Subcutaneous abdominal adipose tissue (tissue), 5 donors: Measurements from ENCODE around the gene NDC1.
"Not testable (repeated sequence)": the region's sequence is repeated elsewhere in the genome, so short reads cannot be mapped to it uniquely, and the experiment has no call there.

Experiments used
- H3K27ac ChIP-seq: one replicate; pipeline ENCODE4 v1.7.0; 2013; ENCODE audit warnings: low read depth, mild to moderate bottlenecking, inconsistent platforms, low read length, moderate library complexity
- H3K27me3 ChIP-seq, 5 donors: one replicate each; pipeline ENCODE4 v1.7.0; 2013; ENCODE audit warnings: low read length in 5 of 5, inconsistent platforms in 1 of 5; ENCODE audit not compliant: control insufficient read depth in 5 of 5, insufficient read depth in 4 of 5
- H3K36me3 ChIP-seq, 5 donors: one replicate each; pipeline ENCODE4 v1.7.0; 2013; ENCODE audit warnings: low read length in 5 of 5; ENCODE audit not compliant: control insufficient read depth in 5 of 5, insufficient read depth in 5 of 5
- H3K4me1 ChIP-seq, 5 donors: one replicate each; pipeline ENCODE4 v1.7.0; 2013; ENCODE audit warnings: low read length in 5 of 5, mild to moderate bottlenecking in 3 of 5, moderate library complexity in 1 of 5; ENCODE audit not compliant: control insufficient read depth in 5 of 5, insufficient read depth in 5 of 5
- H3K4me3 ChIP-seq, 5 donors: one replicate each; pipeline ENCODE4 v1.7.0; 2013; ENCODE audit warnings: low read length in 5 of 5, low read depth in 1 of 5
- H3K9ac ChIP-seq, 5 donors: one replicate each; pipeline ENCODE4 v1.7.0; 2013; ENCODE audit warnings: low read length in 5 of 5, mild to moderate bottlenecking in 4 of 5, moderate library complexity in 3 of 5
- H3K9me3 ChIP-seq, 5 donors: one replicate each; pipeline ENCODE4 v1.7.0; 2013; ENCODE audit warnings: low read length in 5 of 5; ENCODE audit not compliant: control insufficient read depth in 5 of 5
- donor health status: healthy.
- donor health status: healthy.
- donor health status: healthy.
- donor health status: healthy.
- donor health status: healthy.

The NDC1 gene, protein sequence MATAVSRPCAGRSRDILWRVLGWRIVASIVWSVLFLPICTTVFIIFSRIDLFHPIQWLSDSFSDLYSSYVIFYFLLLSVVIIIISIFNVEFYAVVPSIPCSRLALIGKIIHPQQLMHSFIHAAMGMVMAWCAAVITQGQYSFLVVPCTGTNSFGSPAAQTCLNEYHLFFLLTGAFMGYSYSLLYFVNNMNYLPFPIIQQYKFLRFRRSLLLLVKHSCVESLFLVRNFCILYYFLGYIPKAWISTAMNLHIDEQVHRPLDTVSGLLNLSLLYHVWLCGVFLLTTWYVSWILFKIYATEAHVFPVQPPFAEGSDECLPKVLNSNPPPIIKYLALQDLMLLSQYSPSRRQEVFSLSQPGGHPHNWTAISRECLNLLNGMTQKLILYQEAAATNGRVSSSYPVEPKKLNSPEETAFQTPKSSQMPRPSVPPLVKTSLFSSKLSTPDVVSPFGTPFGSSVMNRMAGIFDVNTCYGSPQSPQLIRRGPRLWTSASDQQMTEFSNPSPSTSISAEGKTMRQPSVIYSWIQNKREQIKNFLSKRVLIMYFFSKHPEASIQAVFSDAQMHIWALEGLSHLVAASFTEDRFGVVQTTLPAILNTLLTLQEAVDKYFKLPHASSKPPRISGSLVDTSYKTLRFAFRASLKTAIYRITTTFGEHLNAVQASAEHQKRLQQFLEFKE

DNA sequence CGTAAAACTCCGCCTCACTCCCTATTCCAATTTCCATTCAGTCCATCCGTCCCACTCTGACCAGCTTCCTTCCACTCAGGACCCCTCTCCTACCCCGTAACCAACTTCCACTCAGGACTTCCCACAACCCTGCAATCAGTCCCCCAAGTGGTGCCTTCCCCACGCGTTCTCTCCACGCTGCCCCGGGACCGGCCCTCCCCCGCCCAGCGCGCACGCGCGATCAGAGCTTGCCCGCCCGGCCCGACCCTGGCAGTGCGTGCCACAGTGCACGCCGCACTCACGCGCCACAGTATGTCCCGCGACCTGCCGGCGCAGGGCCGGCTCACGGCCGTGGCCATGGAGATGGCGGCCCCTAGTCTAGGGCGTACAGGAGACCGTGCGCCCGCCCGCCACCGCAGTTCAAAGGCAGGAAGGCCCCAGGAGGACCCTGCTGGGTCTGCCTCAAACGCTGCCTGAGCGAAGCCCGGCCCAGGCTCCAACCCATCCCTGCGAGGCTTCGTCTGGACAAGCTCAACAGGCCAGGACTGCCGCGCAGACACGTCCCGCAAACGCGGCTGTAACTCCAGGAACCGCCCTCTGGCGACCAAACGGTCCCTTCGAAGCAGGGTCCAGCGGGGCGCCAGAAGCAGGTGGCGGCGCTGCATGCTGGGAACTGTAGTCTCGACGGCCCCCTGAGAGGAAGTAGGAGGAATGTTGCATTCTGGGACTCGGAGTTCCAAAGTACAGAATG lies at the start of gene NDC1:
TSS of gene NDC1 (minus strand) at position 373 of the 730 bp plus-strand sequence. CDS start at position 338, 35 bp downstream.
- Histone ChIP-seq H3K27ac (peak within 1 kb of the TSS; percentile 92), H3K4me1 (peaks cover 0 to 13% (median 11%) of the 10 kb centered on the region in 5 donors), H3K9me3 (peaks cover 0 to 10% (median 5%) of the 10 kb centered on the region in 5 donors), H3K4me3 (peak within 1 kb of the TSS; percentile 87 to 98 (median 96)), H3K27me3 (no peaks in the 10 kb centered on the region), H3K9ac (peak within 1 kb of the TSS; percentile 3 to 97 (median 93)), H3K36me3 (no peaks in the 10 kb centered on the region)

DNA sequence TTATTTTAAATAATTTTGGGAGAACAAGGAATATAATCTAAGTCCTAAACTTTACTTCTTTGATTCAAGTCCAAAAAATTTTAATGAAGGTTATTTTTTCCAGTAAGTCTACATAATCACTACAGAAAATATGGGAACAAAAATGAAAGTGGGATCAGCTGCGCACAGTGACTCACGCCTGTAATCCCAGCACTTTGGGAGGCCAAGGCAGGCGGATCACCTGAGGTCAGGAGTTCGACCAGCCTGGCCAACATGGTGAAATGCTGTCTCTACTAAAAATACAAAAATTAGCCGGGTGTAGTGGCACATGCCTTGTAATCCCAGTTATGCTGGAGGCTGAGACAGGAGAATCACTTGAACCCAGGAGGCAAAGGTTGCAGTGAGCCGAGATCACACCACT lies 45.5 kb upstream of the NDC1 start:
- not testable (repeated sequence) for H3K4me1 ChIP-seq, H3K4me3 ChIP-seq, H3K9me3 ChIP-seq, H3K27ac ChIP-seq, H3K27me3 ChIP-seq, H3K9ac ChIP-seq
- peaks cover 11 to 46% (median 26%) of the 10 kb centered on the region in 5 donors for H3K36me3 ChIP-seq

DNA sequence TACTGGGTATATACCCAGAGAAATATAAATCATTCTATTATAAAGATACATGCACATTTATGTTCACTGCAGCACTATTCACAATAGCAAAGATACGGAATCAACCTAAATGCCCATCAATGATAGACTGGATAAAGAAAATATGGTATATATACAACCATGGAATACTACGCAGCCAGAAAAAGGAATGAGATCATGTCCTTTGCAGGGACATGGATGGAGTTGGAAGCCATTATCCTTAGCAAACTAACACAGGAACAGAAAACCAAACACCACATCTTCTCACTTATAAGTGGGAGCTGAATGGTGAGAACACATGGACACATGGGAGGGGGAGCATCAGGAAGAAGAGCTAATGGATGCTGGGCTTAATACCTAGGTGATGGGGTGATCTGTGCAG lies 43.8 kb upstream of the NDC1 start:
- H3K36me3 ChIP-seq, result peaks cover 11 to 55% (median 37%) of the 10 kb centered on the region in 5 donors
- H3K4me1 ChIP-seq, H3K27ac ChIP-seq, H3K9me3 ChIP-seq, H3K9ac ChIP-seq, H3K27me3 ChIP-seq, H3K4me3 ChIP-seq: not testable (repeated sequence)

DNA sequence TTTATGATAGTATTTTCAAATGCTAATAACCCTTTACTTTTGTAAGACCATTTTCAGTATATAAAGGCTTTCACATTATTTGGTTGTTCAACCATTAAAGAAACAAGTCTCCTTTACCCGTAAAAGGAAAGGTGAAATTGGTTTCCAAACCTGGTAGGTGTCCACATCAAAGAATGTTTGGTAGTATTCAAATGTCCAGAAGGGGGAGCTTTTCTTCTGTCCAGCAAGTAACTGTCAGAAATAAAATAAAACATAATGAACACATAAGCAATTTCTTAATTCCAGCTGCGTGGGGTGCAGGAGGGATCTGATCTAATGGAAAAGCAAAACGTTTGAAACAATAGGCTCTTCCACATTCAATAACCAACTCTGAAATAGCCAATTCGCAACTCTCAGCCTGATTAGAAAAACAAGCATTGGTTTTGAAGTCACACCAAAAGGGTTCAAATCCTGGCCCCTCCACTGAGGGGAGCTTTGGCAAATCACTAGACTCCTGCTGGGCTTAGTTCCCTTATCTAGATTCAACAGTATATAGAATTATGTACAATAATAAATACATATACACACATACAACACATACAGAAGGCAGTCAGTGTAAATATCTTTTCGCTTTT lies 40.5 kb upstream of the NDC1 start:
- H3K36me3 ChIP-seq, result peaks cover 18 to 59% (median 43%) of the 10 kb centered on the region in 5 donors
- no peak overlapping the region for H3K4me3 ChIP-seq
- H3K27ac ChIP-seq, result no peak overlapping the region
- H3K4me1 ChIP-seq, result peaks cover 0 to 5% (median 4%) of the 10 kb centered on the region in 5 donors
- no peak overlapping the region for H3K9ac ChIP-seq
- H3K27me3 ChIP-seq, result no peaks in the 10 kb centered on the region
- no peaks in the 10 kb centered on the region for H3K9me3 ChIP-seq

DNA sequence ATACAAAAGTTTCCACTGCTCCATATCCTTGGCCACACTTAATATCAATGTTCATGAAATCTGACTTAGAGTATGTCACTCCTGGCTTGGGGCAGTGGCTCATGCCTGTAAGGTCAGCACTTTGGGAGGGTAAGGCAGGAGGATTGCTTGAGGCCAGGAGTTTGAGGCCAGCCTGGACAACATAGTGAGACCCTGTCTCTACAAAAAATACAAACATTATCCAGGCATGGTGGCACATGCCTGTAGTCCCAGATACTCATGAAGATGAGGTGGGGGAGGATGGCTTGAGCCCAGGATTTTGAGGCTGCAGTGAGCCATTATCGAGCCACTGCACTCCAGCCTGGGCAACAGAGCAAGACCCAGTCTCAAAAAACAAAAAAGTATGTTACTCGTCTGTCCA lies 37.1 kb upstream of the NDC1 start:
- H3K9ac ChIP-seq, H3K4me3 ChIP-seq, H3K9me3 ChIP-seq, H3K27ac ChIP-seq, H3K27me3 ChIP-seq, H3K4me1 ChIP-seq: not testable (repeated sequence)
- H3K36me3 ChIP-seq, result peaks cover 28 to 74% (median 53%) of the 10 kb centered on the region in 5 donors

DNA sequence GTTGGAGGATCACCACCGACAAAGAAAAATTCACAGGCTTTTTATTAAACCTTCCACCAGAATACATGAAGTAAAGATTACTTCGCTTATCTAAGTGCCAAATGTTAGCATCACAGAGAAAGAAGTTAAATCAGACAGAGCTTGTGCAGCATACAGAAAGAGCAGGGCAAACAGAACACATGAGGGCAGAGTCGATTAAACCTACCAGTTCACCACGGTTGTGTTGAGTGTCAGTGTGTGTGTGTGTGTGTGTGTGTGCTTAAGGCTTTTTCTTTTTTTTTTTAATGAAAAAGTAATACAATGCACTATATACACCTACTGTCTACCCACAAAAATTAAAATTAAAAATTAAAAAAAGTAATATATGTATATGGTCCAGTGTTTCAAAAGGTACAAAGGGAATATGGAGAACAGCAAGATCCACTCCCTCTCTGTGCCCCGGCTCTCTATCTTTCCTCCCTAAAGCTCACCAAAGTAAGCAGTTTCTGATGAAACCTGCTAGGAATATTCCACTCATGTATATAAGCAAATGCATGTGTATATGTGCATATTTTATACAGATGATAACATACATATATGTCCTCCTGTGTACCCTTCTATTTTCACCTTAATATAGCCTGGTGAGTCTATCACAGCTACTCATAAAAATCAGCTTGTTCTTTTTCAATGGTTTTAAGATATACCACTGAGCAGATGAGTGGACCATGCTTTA lies 33.8 kb upstream of the NDC1 start:
- Histone ChIP-seq H3K9me3 (no peaks in the 10 kb centered on the region), H3K27ac (no peak overlapping the region), H3K27me3 (no peaks in the 10 kb centered on the region), H3K4me1 (peaks cover 0 to 5% (median 4%) of the 10 kb centered on the region in 5 donors), H3K9ac (no peak overlapping the region), H3K4me3 (no peak overlapping the region), H3K36me3 (peaks cover 42 to 76% (median 47%) of the 10 kb centered on the region in 5 donors)

DNA sequence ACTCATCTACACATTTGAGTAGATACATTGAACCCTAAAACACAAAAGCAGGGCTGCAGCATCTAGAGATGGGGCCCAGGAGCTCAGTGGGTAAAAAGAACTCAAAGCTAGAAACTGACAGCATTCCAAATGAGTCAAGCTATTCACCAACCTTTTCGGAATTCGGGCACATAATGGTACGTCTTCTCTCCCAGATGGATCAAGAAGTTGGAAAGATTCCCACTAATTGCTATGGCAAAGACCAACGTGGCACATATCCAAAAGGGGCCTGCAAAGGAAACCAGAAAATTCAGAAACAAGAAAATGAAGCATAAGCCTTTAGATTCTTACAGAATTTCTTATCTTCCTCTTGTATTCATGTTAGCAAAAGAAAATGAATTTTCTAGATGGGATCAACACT lies 33.1 kb upstream of the NDC1 start:
- H3K36me3 ChIP-seq, result peaks cover 42 to 76% (median 50%) of the 10 kb centered on the region in 5 donors

DNA sequence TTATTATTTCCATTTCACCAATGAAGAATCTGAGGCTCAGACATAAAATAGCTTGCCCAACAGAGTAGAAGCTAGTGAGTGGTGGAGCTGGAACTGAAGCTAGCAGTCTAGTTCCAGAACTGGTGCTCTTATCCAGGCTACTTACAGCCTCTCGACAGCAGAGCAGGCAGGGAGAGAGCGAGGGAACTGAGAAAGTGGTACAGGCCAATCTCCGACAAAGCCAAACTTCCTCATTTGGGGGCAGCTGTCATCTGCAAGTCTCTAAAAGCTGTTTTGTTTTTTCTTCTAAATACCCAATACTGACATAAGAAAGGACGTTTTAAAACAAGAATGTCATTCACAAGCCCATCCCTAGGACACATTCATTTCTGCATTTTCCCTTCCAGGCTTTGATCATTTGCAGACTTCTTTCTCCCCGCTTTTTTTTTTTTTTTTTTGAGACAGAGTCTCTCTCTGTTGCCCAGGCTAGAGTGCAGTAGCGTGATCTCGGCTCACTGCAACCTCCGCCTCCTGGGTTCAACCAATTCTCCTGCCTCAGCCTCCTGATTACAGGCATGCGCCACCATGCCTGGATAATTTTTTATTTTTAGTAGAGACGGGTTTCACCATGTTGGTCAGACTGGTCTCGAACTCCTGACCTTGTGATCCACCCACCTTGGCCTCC lies 31.5 kb upstream of the NDC1 start:
- Histone ChIP-seq H3K9ac (peak overlapping the region in 2 of 5 donors; percentile 4 to 41), H3K4me3 (no peak overlapping the region), H3K9me3 (no peaks in the 10 kb centered on the region), H3K36me3 (peaks cover 31 to 76% (median 52%) of the 10 kb centered on the region in 5 donors), H3K4me1 (peaks cover 0 to 5% (median 4%) of the 10 kb centered on the region in 5 donors), H3K27ac (no peak overlapping the region), H3K27me3 (no peaks in the 10 kb centered on the region)

More for the DNA sequence above, 33.1 kb upstream of the NDC1 start:
- Histone ChIP-seq H3K4me1 (peaks cover 0 to 5% (median 4%) of the 10 kb centered on the region in 5 donors), H3K27me3 (no peaks in the 10 kb centered on the region), H3K27ac (no peak overlapping the region), H3K9me3 (no peaks in the 10 kb centered on the region), H3K4me3 (no peak overlapping the region), H3K9ac (no peak overlapping the region)

DNA sequence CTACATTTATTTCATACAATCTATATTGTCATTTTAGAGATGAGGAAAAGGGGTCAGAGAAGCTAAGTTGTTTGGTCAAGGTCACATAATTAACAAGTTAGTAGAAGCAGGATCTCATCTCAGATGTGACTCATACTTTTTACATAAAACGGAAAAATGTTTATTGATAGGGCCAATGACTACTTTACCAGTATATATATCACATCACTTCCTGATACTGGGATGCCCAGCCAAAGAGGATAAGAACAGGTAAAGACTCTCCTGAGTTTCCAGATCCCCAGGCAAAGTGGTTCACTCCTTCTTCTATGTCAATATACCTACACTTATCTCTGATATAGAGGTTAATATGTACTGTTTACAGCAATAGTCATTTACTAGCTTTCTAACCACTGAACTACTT lies 30.5 kb upstream of the NDC1 start:
- no peak overlapping the region for H3K4me3 ChIP-seq
- no peaks in the 10 kb centered on the region for H3K4me1 ChIP-seq
- H3K9me3 ChIP-seq, result no peaks in the 10 kb centered on the region
- H3K36me3 ChIP-seq, result peaks cover 31 to 81% (median 52%) of the 10 kb centered on the region in 5 donors
- H3K27me3 ChIP-seq, result no peaks in the 10 kb centered on the region
- H3K9ac ChIP-seq, result no peak overlapping the region
- no peak overlapping the region for H3K27ac ChIP-seq
